Endothelial cell (in vitro differentiated cells): ENCODE measurements around the gene SEMA4B. TPM values are rescaled to one million over a fixed set of nuclear protein-coding genes. Genes with fewer than 3 reads are reported as not detected.

Experiments used
- DNase-seq: peaks from one replicate; pipeline ENCODE4 v3.0.0; 2021; ENCODE audit warnings: low spot score
- H3K27ac Mint-ChIP-seq: one replicate; pipeline ENCODE4 v1.8.0; 2021; ENCODE audit warnings: mixed read lengths, inconsistent platforms; ENCODE audit not compliant: unreplicated experiment
- H3K27me3 Mint-ChIP-seq: one replicate; pipeline ENCODE4 v1.8.0; 2021; ENCODE audit warnings: mild to moderate bottlenecking, moderate library complexity, mixed read lengths, inconsistent platforms; ENCODE audit not compliant: unreplicated experiment
- H3K36me3 Mint-ChIP-seq: one replicate; pipeline ENCODE4 v1.8.0; 2021; ENCODE audit warnings: mild to moderate bottlenecking, low read depth, mixed read lengths, inconsistent platforms; ENCODE audit not compliant: unreplicated experiment
- H3K4me1 Mint-ChIP-seq: one replicate; pipeline ENCODE4 v1.8.0; 2021; ENCODE audit warnings: mild to moderate bottlenecking, mixed read lengths, inconsistent platforms; ENCODE audit not compliant: unreplicated experiment
- H3K4me3 Mint-ChIP-seq: one replicate; pipeline ENCODE4 v1.8.0; 2021; ENCODE audit warnings: mild to moderate bottlenecking, mixed read lengths, inconsistent platforms; ENCODE audit not compliant: unreplicated experiment
- H3K9me3 Mint-ChIP-seq: one replicate; pipeline ENCODE4 v1.8.0; 2021; ENCODE audit warnings: mixed read lengths, inconsistent platforms; ENCODE audit not compliant: unreplicated experiment
- CTCF ChIP-seq: fragments of 200-600 bp; sonication (generic); IDR thresholded peaks from one replicate; pipeline ENCODE4 v1.5.0; 2021; ENCODE audit warnings: antibody characterized with exemption; ENCODE audit not compliant: unreplicated experiment
- total RNA-seq: library from RNA; stranded (reverse); fragmentation: NEBNext Ultra II Directional; extraction: Animal tissue kit (Norgen Biotek cat#: 25700); gene quantifications from one replicate; pipeline ENCODE4 v1.2.1, GENCODE V29; 2021; ENCODE audit not compliant: unreplicated experiment

Gene SEMA4B
- total RNA-seq, 1 donor from 2014 or later, result 11.2 TPM

GRCh38 chr15:90241343-90242192 lies 40.4 kb downstream of the SEMA4B start:
- H3K36me3 Mint-ChIP-seq, result peaks cover 9% of the 10 kb centered on the region
- no peak for TF ChIP-seq CTCF
- DNase-seq, result no peak
- no peaks in the 10 kb centered on the region for H3K27me3 Mint-ChIP-seq
- H3K4me3 Mint-ChIP-seq, result no peak overlapping the region
- peaks cover 2% of the 10 kb centered on the region for H3K4me1 Mint-ChIP-seq
- H3K27ac Mint-ChIP-seq, result no peak overlapping the region
- H3K9me3 Mint-ChIP-seq, result no peaks in the 10 kb centered on the region

- no peak for DNase-seq
- peaks cover 2% of the 10 kb centered on the region for H3K4me1 Mint-ChIP-seq
- peaks cover 3% of the 10 kb centered on the region for H3K27me3 Mint-ChIP-seq
- no peak overlapping the region for H3K27ac Mint-ChIP-seq
- peaks cover 9% of the 10 kb centered on the region for H3K36me3 Mint-ChIP-seq
- H3K9me3 Mint-ChIP-seq, result no peaks in the 10 kb centered on the region
- H3K4me3 Mint-ChIP-seq, result no peak overlapping the region
- TF ChIP-seq CTCF, result no peak
Measured at GRCh38 chr15:90243943-90244639, 43.0 kb downstream of the SEMA4B start.

- Mint-ChIP-seq H3K27me3 (peaks cover 3% of the 10 kb centered on the region), H3K36me3 (peaks cover 5% of the 10 kb centered on the region), H3K9me3 (no peaks in the 10 kb centered on the region), H3K27ac (no peak overlapping the region), H3K4me1 (peaks cover 2% of the 10 kb centered on the region), H3K4me3 (peak overlapping the region; percentile 31)
- TF ChIP-seq CTCF, result no peak
- no peak for DNase-seq
Measured at GRCh38 chr15:90248789-90249202, 47.7 kb downstream of the SEMA4B start.

GRCh38 chr15:90249203-90249863 lies 48.2 kb downstream of the SEMA4B start, which contains the start of gene TTLL13:
Gene TTLL13 (plus strand): TSS chr15:90249556. CDS start chr15:90250631, 1,075 bp downstream.
- TF ChIP-seq CTCF, result no peak
- no peaks in the 10 kb centered on the region for H3K9me3 Mint-ChIP-seq
- no peak within 1 kb of the TSS for H3K27ac Mint-ChIP-seq
- peaks cover under 1% of the 10 kb centered on the region for H3K36me3 Mint-ChIP-seq
- DNase-seq, result peak; percentile 98
- H3K27me3 Mint-ChIP-seq, result peaks cover 3% of the 10 kb centered on the region
- peaks cover 2% of the 10 kb centered on the region for H3K4me1 Mint-ChIP-seq
- H3K4me3 Mint-ChIP-seq, result peak within 1 kb of the TSS; percentile 60
